ENCODE data around the gene PTGDR.

- TF ChIP-seq CTCF (IDR thresholded peaks at IDR 0.05) (no peak), POLR2A (IDR thresholded peaks at IDR 0.05) (no peak)
Observed at GRCh38 chr14:52259434-52259833, 8.1 kb upstream of the PTGDR start.

Data from heart left ventricle (tissue), 13 donors.